ENCODE results near the gene KATNBL1.

- TF ChIP-seq CTCF (IDR thresholded peaks at IDR 0.05) (no peak), POLR2A (IDR thresholded peaks at IDR 0.05) (no peak)
Observed at GRCh38 chr15:34243226-34243625, 33.3 kb upstream of the KATNBL1 start.

Data from esophagus squamous epithelium (tissue), 4 donors.